HG03520 (cell line): ENCODE measurements around the gene KCNQ1.

Experiments used
- ATAC-seq: cut with Tn5 transposase; IDR thresholded peaks from one replicate; pipeline ENCODE4 v1.9.1; 2021; ENCODE audit warnings: mild to moderate bottlenecking, moderate library complexity; ENCODE audit not compliant: unreplicated experiment

The KCNQ1 gene

DNA sequence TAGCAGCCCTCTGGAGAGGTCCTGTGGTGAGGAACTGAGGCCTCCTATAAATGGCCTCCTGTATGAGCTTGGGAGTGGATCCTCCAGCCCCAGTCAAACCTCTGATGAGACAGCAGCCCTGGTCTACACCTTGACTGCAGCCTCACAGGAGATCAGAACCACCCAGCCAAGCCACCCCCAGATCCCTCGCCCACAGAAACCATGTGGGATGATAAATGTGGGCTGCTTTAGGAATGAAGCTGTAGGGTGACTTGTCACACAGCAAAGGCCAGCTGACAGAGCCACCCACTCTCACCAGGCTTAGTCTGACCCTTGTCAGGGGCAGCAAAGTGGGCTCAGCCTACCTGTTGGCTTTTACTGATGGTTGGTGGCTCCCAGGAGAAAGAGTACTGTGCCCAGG lies 261.5 kb downstream of the KCNQ1 start:
- ATAC-seq, result no peak

GRCh38 chr11:2707736-2708135 lies 262.9 kb downstream of the KCNQ1 start:
- no peak for ATAC-seq

GRCh38 chr11:2708151-2708581 lies 263.4 kb downstream of the KCNQ1 start:
- ATAC-seq, result no peak

GRCh38 chr11:2708757-2709281 lies 264.0 kb downstream of the KCNQ1 start:
- ATAC-seq, result no peak

GRCh38 chr11:2709429-2709828 lies 264.6 kb downstream of the KCNQ1 start:
- no peak for ATAC-seq

DNA sequence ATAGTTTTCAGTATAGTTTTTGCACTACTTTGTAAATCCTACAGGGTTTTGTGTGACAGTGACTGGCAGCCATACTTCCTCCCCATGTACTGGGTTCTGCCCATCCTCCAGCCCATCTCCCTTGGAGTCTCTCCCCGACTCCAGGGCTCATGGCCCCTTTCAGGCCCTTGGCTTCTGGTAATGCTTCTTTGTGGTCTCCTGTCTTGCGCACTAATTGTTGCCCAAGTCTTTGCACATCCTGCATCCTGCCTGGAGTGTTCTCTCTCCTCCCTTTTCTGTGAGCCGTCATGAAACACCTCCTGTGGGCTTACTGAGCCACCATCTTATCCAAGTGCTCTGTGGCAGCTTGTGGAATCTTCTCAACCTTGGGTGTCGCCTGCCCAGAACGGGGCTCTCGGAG lies 266.4 kb downstream of the KCNQ1 start:
- ATAC-seq, result no peak

DNA sequence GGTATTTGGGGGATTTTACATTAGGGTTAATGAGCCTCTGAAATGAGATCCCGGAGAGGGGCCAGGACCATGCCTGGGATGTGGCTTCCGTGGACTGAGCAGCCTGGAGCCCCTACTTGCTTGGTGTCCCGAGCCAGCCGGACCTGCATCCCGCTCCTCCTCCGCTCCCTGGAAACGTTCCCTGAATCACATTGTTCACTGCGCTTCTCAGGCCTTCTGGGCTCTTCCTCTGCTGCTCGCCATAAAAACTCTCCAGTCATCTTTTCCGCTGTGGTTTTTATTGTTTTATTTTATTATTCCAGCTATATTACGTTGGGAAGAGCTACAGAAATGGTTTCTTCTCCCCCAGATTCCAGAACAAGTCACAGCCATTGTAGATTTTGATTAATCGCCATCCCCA lies 268.3 kb downstream of the KCNQ1 start:
- no peak for ATAC-seq

- ATAC-seq, result no peak
Observed at GRCh38 chr11:2713661-2714462, 269.1 kb downstream of the KCNQ1 start.

GRCh38 chr11:2714463-2714800 lies 269.6 kb downstream of the KCNQ1 start:
- ATAC-seq, result no peak

- no peak for ATAC-seq
Observed at GRCh38 chr11:2714871-2715270, 270.1 kb downstream of the KCNQ1 start.

DNA sequence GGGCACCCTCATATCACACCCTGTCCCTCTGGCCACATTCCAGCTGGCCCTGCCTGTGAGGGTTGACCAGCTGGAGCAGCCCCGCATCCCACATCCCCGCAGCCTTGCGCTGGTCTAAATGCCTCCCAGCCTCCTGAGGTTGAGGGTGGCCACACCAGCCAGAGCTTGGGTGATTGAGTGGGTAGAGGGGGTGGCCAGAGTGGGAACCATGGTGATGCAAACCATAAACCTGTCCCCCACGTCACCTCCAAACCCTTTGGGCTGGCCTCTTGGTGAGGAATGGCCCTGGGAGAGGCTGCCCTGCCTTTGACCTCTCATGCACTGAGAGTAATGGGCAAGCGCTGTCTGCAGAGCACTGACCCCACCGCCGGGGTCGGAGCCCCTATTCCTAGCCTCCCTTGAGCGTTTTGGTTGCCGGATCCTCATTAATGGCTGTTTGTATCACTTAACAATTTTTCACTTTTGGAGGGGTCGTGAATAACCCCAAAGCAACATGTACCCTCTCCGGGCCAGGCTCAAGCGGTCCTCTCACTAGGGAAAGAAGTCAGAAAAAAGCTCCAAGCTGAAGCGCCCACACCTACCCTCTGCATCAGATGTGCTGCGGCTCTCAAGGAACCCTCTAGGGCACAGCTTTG lies 271.0 kb downstream of the KCNQ1 start:
- ATAC-seq, result no peak

- no peak for ATAC-seq
Observed at GRCh38 chr11:2716376-2717095, 271.7 kb downstream of the KCNQ1 start.

GRCh38 chr11:2717561-2718325 lies 272.9 kb downstream of the KCNQ1 start:
- ATAC-seq, result no peak

GRCh38 chr11:2718817-2719438 lies 274.1 kb downstream of the KCNQ1 start:
- no peak for ATAC-seq

- ATAC-seq, result no peak
Observed at GRCh38 chr11:2719831-2720590, 275.2 kb downstream of the KCNQ1 start.

DNA sequence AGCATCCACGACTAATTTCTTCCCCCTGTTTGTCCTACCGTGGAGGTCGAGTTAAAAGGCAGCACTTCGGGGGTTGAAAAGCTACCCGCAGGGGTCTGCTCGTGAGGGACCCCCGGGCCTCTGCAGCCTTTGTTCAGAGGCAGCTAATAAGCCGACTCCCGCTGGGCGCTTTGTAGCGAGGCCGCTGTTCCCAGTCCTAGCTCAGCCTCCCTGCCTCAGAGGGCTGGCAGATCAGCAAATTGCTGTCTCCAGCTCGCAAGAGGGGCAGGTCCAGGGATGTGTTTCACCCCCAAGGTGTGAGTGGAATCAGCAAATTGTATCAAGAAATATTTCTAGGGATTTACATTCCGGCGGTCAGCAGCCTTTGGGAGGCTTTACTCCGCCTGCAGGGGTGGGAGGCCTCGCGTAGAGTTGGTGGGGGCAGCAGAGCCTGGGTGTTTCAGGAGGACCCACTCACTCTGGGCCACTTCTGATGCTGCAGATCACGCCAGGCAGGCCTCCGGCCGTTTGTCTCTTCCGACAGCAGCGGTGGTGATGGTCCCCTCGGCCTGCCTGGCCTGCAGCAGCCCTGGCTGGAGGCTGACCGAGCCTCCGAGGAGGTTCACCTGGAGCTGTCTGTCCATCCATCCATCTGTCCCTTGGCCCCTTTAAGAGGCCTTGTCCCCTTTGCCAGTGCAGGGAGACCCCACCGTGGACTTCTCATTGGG lies 276.6 kb downstream of the KCNQ1 start:
- no peak for ATAC-seq

DNA sequence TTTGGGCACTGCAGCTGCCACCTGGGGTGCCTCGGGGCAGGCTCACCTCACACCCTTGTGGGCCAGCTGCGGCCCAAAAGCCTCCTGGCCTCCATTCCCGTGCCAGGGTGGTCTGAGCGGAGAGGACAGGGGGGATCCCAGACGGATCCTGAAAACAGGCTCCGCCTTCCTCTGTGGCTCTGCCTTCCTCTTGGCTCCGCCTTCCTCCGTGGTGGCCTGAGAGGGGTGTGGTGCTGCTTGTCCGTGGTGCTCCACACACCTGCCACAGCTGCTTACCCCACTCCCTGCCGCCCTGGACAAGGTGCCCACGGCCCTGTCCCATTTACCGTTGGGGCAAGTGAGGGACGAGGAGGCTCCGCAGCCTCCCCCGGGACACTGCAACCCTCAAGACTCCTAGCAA lies 278.1 kb downstream of the KCNQ1 start:
- no peak for ATAC-seq

GRCh38 chr11:2724104-2724503 lies 279.3 kb downstream of the KCNQ1 start:
- no peak for ATAC-seq

GRCh38 chr11:2724653-2725367 lies 280.0 kb downstream of the KCNQ1 start:
- ATAC-seq, result no peak
